T-helper 1 cell treated with Interleukin-12 subunit alpha and Interleukin-12 subunit beta and Interleukin-4 antibody, amounts not matched to agents 30 ng/mL and 1 ng/mL, for 36 hours (primary cell): Measurements from ENCODE around the gene PDGFC. TPM values are rescaled to one million over a fixed set of nuclear protein-coding genes. Genes with fewer than 3 reads are reported as not detected.

Experiments used
- intact Hi-C: fragments of 100-400 bp; cut with micrococcal nuclease; formaldehyde crosslinking; loops from one replicate; pipeline ENCODE4 v1.15.1; 2024
- total RNA-seq: library from RNA; stranded (reverse); gene quantifications from 2 replicates; pipeline ENCODE4 v1.2.3, GENCODE V29; 2022

The PDGFC gene
- total RNA-seq, 1 donor from 2014 or later, result not detected

- intact Hi-C loops, result no loop called here
Observed at GRCh38 chr4:156788782-156789181, 182.8 kb downstream of the PDGFC start.

- intact Hi-C loops, result no loop called here
Observed at GRCh38 chr4:156786713-156787112, 184.9 kb downstream of the PDGFC start.

GRCh38 chr4:156784970-156785369 is 186.6 kb downstream of the PDGFC start:
- intact Hi-C loops, result no loop called here

- intact Hi-C loops, result no loop called here
Observed at GRCh38 chr4:156783966-156784365, 187.6 kb downstream of the PDGFC start.

- intact Hi-C loops, result no loop called here
Observed at GRCh38 chr4:156782491-156782890, 189.1 kb downstream of the PDGFC start.

GRCh38 chr4:156781852-156782251 is 189.7 kb downstream of the PDGFC start:
- intact Hi-C loops, result no loop called here

- intact Hi-C loops, result no loop called here
Observed at GRCh38 chr4:156779774-156780173, 191.8 kb downstream of the PDGFC start.

- intact Hi-C loops, result no loop called here
Observed at GRCh38 chr4:156779042-156779441, 192.6 kb downstream of the PDGFC start.

GRCh38 chr4:156778606-156779005 is 193.0 kb downstream of the PDGFC start:
- intact Hi-C loops, result no loop called here

- intact Hi-C loops, result no loop called here
Observed at GRCh38 chr4:156778093-156778492, 193.5 kb downstream of the PDGFC start.

- intact Hi-C loops, result no loop called here
Observed at GRCh38 chr4:156775813-156776212, 195.8 kb downstream of the PDGFC start.

- intact Hi-C loops, result no loop called here
Observed at GRCh38 chr4:156774422-156774821, 197.2 kb downstream of the PDGFC start.

GRCh38 chr4:156773648-156774357 is 197.8 kb downstream of the PDGFC start:
- intact Hi-C loops, result no loop called here

- intact Hi-C loops, result no loop called here
Observed at GRCh38 chr4:156771171-156771837, 200.3 kb downstream of the PDGFC start.

- intact Hi-C loops, result no loop called here
Observed at GRCh38 chr4:156770140-156770539, 201.5 kb downstream of the PDGFC start.

GRCh38 chr4:156767911-156768415 is 203.6 kb downstream of the PDGFC start:
- intact Hi-C loops, result no loop called here

GRCh38 chr4:156766846-156767245 is 204.8 kb downstream of the PDGFC start:
- intact Hi-C loops, result no loop called here

- intact Hi-C loops, result no loop called here
Observed at GRCh38 chr4:156765277-156765676, 206.3 kb downstream of the PDGFC start.

- intact Hi-C loops, result no loop called here
Observed at GRCh38 chr4:156764846-156765245, 206.8 kb downstream of the PDGFC start.

- intact Hi-C loops, result no loop called here
Observed at GRCh38 chr4:156764145-156764544, 207.5 kb downstream of the PDGFC start.

GRCh38 chr4:156763511-156763910 is 208.1 kb downstream of the PDGFC start:
- intact Hi-C loops, result no loop called here

- intact Hi-C loops, result no loop called here
Observed at GRCh38 chr4:156762851-156763250, 208.7 kb downstream of the PDGFC start.

GRCh38 chr4:156756118-156756517 is 215.5 kb downstream of the PDGFC start:
- intact Hi-C loops, result no loop called here
